Adipocyte (in vitro differentiated cells): ENCODE data around the gene MRPL27.

Source experiments
- DNase-seq: peaks from one replicate; pipeline ENCODE4 v3.0.0-alpha.2; 2015; ENCODE audit warnings: low read depth
- H3K27me3 ChIP-seq: replicated peaks from 2 replicates; pipeline ENCODE4 v1.7.0; 2013; ENCODE audit warnings: mild to moderate bottlenecking, low read length, moderate library complexity; ENCODE audit not compliant: control insufficient read depth, insufficient read depth
- H3K36me3 ChIP-seq: 2 replicates; pipeline ENCODE4 v1.7.0; 2013; ENCODE audit warnings: low read length, mild to moderate bottlenecking, moderate library complexity; ENCODE audit not compliant: control insufficient read depth, insufficient read depth, severe bottlenecking
- H3K4me1 ChIP-seq: 2 replicates; pipeline ENCODE4 v1.7.0; 2013; ENCODE audit warnings: mild to moderate bottlenecking, low read length, moderate library complexity; ENCODE audit not compliant: control insufficient read depth, insufficient read depth
- H3K4me3 ChIP-seq: 2 replicates; pipeline ENCODE4 v1.7.0; 2013; ENCODE audit warnings: mild to moderate bottlenecking, low read length, moderate library complexity
- H3K9ac ChIP-seq: 2 replicates; pipeline ENCODE4 v1.7.0; 2013; ENCODE audit warnings: mild to moderate bottlenecking, low read length, moderate library complexity
- H3K9me3 ChIP-seq: 2 replicates; pipeline ENCODE4 v1.7.0; 2013; ENCODE audit warnings: mild to moderate bottlenecking, low read length, moderate library complexity; ENCODE audit not compliant: control insufficient read depth

Gene MRPL27

GRCh38 chr17:50358177-50358576 is 14.8 kb downstream of the MRPL27 start:
- DNase-seq = no peak
- Histone ChIP-seq H3K4me1 (peaks cover 13% of the 10 kb centered on the region), H3K9me3 (no peaks in the 10 kb centered on the region), H3K36me3 (peaks cover 46% of the 10 kb centered on the region), H3K4me3 (no peak overlapping the region), H3K9ac (no peak overlapping the region), H3K27me3 (no peaks in the 10 kb centered on the region)

- Histone ChIP-seq H3K4me3 (no peak overlapping the region), H3K4me1 (peaks cover 6% of the 10 kb centered on the region), H3K27me3 (no peaks in the 10 kb centered on the region), H3K36me3 (peaks cover 46% of the 10 kb centered on the region), H3K9ac (no peak overlapping the region), H3K9me3 (no peaks in the 10 kb centered on the region)
- DNase-seq = no peak
Observed at GRCh38 chr17:50356892-50357510, 16.0 kb downstream of the MRPL27 start.

- peaks cover 46% of the 10 kb centered on the region for H3K36me3 ChIP-seq
Observed at GRCh38 chr17:50356418-50356817, 16.6 kb downstream of the MRPL27 start.

GRCh38 chr17:50355701-50356341 is 17.2 kb downstream of the MRPL27 start:
- no peaks in the 10 kb centered on the region for H3K4me1 ChIP-seq
- peaks cover 46% of the 10 kb centered on the region for H3K36me3 ChIP-seq
- H3K9ac ChIP-seq = no peak overlapping the region
- H3K4me3 ChIP-seq = no peak overlapping the region
- no peaks in the 10 kb centered on the region for H3K9me3 ChIP-seq
- DNase-seq = no peak
- H3K27me3 ChIP-seq = no peaks in the 10 kb centered on the region

More at GRCh38 chr17:50356418-50356817, 16.6 kb downstream of the MRPL27 start:
- no peak overlapping the region for H3K9ac ChIP-seq
- no peaks in the 10 kb centered on the region for H3K9me3 ChIP-seq
- no peaks in the 10 kb centered on the region for H3K27me3 ChIP-seq
- DNase-seq = no peak
- H3K4me1 ChIP-seq = peaks cover under 1% of the 10 kb centered on the region
- no peak overlapping the region for H3K4me3 ChIP-seq

DNA sequence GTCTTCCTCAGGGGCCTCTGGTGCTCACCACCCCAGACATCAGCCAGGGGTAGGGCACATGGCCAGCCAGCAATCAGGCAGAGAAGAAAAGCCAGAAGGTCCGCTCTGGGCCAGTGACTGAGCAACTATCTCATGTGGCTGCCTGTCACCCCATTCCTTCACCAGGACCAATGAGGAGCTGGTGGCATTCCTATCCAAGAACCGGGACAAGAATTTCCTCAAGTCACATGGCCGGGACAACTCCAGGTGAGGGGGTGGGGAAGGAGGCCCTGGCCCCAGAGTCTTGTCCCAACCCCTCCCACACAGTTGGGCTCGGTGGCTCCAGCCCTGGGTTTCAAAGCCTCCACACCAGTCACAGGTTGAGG is 17.7 kb downstream of the MRPL27 start:
- Histone ChIP-seq H3K9me3 (no peaks in the 10 kb centered on the region), H3K4me1 (no peaks in the 10 kb centered on the region), H3K9ac (no peak overlapping the region), H3K4me3 (no peak overlapping the region), H3K36me3 (peaks cover 46% of the 10 kb centered on the region), H3K27me3 (no peaks in the 10 kb centered on the region)
- no peak for DNase-seq

GRCh38 chr17:50354776-50355175 is 18.2 kb downstream of the MRPL27 start:
- DNase-seq = no peak
- Histone ChIP-seq H3K4me3 (no peak overlapping the region), H3K9me3 (no peaks in the 10 kb centered on the region), H3K9ac (no peak overlapping the region), H3K4me1 (no peaks in the 10 kb centered on the region), H3K36me3 (peaks cover 46% of the 10 kb centered on the region), H3K27me3 (no peaks in the 10 kb centered on the region)

- Histone ChIP-seq H3K9ac (no peak overlapping the region), H3K4me3 (no peak overlapping the region), H3K4me1 (no peaks in the 10 kb centered on the region), H3K27me3 (no peaks in the 10 kb centered on the region), H3K9me3 (no peaks in the 10 kb centered on the region), H3K36me3 (peaks cover 46% of the 10 kb centered on the region)
- DNase-seq = no peak
Observed at GRCh38 chr17:50354198-50354597, 18.8 kb downstream of the MRPL27 start.

GRCh38 chr17:50353600-50354195 is 19.3 kb downstream of the MRPL27 start:
- Histone ChIP-seq H3K27me3 (no peaks in the 10 kb centered on the region), H3K4me1 (no peaks in the 10 kb centered on the region), H3K4me3 (no peak overlapping the region), H3K36me3 (peaks cover 44% of the 10 kb centered on the region), H3K9me3 (no peaks in the 10 kb centered on the region), H3K9ac (no peak overlapping the region)
- DNase-seq = no peak

DNA sequence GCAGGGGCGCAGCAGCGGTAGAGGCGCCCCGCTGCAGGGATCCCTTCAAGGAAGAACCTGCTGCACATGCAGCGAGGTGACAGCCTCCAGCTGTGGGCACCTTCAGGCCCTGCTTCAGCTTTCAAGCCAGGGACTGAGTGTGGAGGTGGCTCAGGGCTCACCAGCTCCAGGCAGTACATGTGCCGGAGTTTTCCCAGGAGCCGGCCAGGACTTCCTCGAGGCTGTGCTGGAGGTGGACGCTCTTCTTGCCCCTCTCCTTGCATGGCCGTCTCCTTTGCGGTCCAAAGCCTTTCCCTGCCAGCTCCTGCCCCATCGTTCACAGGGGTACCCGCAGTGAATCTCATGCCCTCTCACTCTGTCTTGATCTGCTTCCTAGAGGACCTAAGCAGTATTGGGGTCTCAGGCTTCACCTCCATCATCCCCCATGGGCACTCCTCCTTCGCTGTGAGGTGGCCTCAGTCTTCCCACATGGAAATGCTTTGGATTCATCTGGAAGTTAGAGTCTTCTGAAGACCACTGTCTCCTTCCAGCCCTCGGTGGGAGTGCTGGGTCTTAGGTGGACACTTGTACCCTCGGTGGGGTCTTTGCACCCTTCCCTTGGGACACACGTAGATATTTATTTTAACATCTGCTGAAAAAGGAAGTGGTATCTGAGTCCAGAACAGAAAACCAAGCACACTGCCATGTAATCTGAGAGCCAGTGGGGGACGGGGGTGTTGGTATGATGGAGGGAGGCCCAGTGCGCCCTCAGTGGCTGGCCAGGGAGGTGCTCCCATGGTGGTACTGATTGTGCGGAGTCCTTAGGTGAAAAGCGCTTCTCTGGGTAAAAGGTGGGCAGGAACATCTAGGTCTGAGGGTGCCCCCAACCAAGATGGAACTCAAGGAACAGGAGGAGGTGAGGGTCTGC is 20.0 kb downstream of the MRPL27 start:
- H3K9ac ChIP-seq = no peak overlapping the region
- H3K4me1 ChIP-seq = peaks cover 5% of the 10 kb centered on the region
- no peak for DNase-seq
- no peaks in the 10 kb centered on the region for H3K9me3 ChIP-seq
- H3K36me3 ChIP-seq = peaks cover 36% of the 10 kb centered on the region
- H3K4me3 ChIP-seq = no peak overlapping the region
- no peaks in the 10 kb centered on the region for H3K27me3 ChIP-seq

DNA sequence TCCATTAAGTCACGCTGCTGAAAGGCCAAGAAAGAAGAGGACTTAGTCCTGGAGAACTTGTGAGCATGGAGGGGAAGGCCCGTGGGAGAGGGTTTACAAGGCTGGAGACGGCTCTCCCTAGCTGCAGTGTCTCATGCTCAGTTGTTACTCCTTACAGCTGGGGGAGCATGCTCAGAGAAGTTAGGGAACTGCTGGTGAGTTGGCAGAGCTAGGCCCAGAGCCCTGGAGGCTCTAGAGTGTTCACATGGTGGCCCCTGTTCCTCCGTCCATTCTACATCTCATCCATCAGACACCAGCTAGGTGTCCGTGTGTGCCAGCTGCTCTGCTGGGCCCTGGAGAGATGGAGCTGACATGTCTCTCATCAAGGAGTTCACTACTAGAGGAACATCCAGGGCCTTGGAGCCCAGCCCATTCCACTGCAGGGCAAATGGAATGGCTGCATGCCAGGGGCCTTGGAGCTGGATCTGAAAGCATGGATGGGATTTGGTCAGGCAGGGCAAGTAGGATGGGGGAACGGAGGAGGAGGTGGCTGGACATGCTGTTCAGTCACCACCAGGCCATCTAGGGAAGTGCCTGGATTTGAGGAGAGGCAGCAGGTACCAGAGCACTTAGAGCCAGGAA is 20.8 kb downstream of the MRPL27 start:
- Histone ChIP-seq H3K27me3 (no peaks in the 10 kb centered on the region), H3K4me3 (no peak overlapping the region), H3K36me3 (peaks cover 30% of the 10 kb centered on the region), H3K9me3 (no peaks in the 10 kb centered on the region), H3K9ac (no peak overlapping the region), H3K4me1 (peaks cover 13% of the 10 kb centered on the region)
- DNase-seq = no peak

DNA sequence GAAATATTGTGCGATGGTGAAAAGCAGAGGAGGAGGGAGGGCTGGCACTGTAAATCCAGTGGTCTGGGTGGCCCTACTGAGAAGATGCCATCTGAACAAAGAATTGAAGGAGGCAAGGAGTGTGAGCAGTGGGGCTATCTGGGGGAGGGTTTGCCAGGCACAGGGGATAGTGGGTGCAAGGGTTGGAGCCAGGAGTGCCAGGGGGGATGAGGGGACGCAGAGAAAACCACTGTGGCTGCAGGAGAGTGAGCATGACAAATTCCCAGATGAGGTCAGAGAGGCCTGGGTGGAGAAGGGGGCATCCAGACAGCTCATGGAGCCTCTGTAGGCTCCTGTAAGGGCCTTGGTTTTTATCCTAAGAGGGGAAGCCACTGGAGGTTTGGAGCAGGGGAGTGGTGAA is 22.3 kb downstream of the MRPL27 start:
- H3K9ac ChIP-seq = no peak overlapping the region
- peaks cover 16% of the 10 kb centered on the region for H3K36me3 ChIP-seq
- H3K4me3 ChIP-seq = no peak overlapping the region
- H3K4me1 ChIP-seq = peaks cover 17% of the 10 kb centered on the region
- no peak for DNase-seq
- no peaks in the 10 kb centered on the region for H3K27me3 ChIP-seq
- no peaks in the 10 kb centered on the region for H3K9me3 ChIP-seq
